Gastroesophageal sphincter (tissue), 3 donors: ENCODE results near the gene SMIM38.

ENCODE experiments used
- POLR2A ChIP-seq, 2 donors: fragments of 450-650 bp; IDR thresholded peaks; one replicate each; pipeline ENCODE4 v1.6.1; 2017; ENCODE audit warnings: antibody characterized with exemption in 2 of 2, mild to moderate bottlenecking in 2 of 2, moderate library complexity in 1 of 2
- TF ChIP-seq, protein P1 (sequence below), 4 experiments: fragments of 200-600 bp in 2 of 4; fragments of 450-650 bp in 2 of 4; sonication (generic) in 1 of 4; IDR thresholded peaks; one replicate each; pipeline ENCODE4 v1.5.1; 2017 to 2019; ENCODE audit warnings: antibody characterized with exemption in 4 of 4, mild to moderate bottlenecking in 2 of 4, moderate library complexity in 2 of 4

DNA sequence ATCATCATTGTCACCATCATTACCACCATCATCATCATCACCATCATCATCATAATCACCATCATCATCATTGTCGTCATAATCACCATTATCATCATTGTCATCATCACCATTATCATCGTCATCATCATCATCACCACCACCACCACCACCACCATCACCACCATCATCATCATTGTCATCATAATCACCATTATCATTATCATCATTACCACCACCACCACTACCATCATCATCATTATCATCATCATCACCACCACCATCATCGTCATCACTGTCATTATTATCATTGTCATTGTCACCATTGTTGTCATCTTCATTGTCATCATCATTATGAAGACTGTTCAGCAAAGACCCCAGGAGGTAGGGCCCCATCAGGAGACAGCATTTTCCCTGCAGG, 33.3 kb downstream of the SMIM38 start:
- TF ChIP-seq, protein P1, sequence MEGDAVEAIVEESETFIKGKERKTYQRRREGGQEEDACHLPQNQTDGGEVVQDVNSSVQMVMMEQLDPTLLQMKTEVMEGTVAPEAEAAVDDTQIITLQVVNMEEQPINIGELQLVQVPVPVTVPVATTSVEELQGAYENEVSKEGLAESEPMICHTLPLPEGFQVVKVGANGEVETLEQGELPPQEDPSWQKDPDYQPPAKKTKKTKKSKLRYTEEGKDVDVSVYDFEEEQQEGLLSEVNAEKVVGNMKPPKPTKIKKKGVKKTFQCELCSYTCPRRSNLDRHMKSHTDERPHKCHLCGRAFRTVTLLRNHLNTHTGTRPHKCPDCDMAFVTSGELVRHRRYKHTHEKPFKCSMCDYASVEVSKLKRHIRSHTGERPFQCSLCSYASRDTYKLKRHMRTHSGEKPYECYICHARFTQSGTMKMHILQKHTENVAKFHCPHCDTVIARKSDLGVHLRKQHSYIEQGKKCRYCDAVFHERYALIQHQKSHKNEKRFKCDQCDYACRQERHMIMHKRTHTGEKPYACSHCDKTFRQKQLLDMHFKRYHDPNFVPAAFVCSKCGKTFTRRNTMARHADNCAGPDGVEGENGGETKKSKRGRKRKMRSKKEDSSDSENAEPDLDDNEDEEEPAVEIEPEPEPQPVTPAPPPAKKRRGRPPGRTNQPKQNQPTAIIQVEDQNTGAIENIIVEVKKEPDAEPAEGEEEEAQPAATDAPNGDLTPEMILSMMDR (IDR thresholded peaks at IDR 0.05) = no peak
- TF ChIP-seq POLR2A (IDR thresholded peaks at IDR 0.05) = no peak
